NT2/D1 (cell line): ENCODE results near the gene ADPRH.

Source experiments
- SUZ12 ChIP-seq: IDR thresholded peaks from 2 replicates; pipeline ENCODE4 v1.6.1; 2011; ENCODE audit not compliant: insufficient read length, insufficient read depth; ENCODE audit errors: extremely low read depth
- ZNF274 ChIP-seq: IDR thresholded peaks from 2 replicates; pipeline ENCODE4 v1.6.1; 2011; ENCODE audit warnings: mild to moderate bottlenecking, low read depth, low read length

GRCh38 chr3:119588112-119588511, 8.8 kb downstream of the ADPRH start:
- no peak for TF ChIP-seq SUZ12
- TF ChIP-seq ZNF274, result no peak
